ENCODE results near the gene ADGB.
A peak's percentile ranks its signal among the peaks of the same experiment; 100 is the strongest.

ADGB gene

DNA sequence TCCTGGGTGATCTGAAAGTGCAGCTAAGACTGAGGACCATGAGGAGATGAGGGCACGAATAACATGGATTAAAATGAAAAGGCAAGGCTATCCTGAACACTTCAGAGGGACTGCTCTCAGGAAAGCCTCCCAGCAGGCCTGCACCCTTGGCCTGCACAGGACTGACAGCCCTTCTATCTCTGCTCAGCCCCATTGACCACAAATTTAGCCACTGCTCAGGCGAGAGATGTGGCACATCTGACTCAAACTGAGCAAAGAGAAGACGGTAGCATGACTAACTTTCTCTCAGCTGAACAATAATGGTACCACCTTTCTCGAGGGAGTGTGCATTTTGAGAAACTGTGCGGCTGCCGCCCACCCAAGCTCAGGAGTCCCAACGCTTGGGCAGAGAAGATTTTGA is 257.5 kb downstream of the ADGB start:
- no peaks in the 10 kb centered on the region for H3K36me3 ChIP-seq (ENCODE audit: low read depth)
- ATAC-seq (ENCODE audit: low read depth) (no peak), DNase-seq (ENCODE audit: low spot score) (no peak)
- H3K9me3 ChIP-seq (ENCODE audit: severe bottlenecking), result no peaks in the 10 kb centered on the region
- no peak overlapping the region for H3K27ac ChIP-seq (ENCODE audit: poor library complexity, severe bottlenecking)
- H3K27me3 ChIP-seq (ENCODE audit: insufficient read depth, poor library complexity, severe bottlenecking), result no peaks in the 10 kb centered on the region
- H3K4me3 ChIP-seq (ENCODE audit: severe bottlenecking), result no peak overlapping the region
- no peaks in the 10 kb centered on the region for H3K4me1 ChIP-seq (ENCODE audit: insufficient read depth, poor library complexity, severe bottlenecking)
- no peak for TF ChIP-seq CTCF (IDR thresholded peaks at IDR 0.05; ENCODE audit: poor library complexity, severe bottlenecking)

DNA sequence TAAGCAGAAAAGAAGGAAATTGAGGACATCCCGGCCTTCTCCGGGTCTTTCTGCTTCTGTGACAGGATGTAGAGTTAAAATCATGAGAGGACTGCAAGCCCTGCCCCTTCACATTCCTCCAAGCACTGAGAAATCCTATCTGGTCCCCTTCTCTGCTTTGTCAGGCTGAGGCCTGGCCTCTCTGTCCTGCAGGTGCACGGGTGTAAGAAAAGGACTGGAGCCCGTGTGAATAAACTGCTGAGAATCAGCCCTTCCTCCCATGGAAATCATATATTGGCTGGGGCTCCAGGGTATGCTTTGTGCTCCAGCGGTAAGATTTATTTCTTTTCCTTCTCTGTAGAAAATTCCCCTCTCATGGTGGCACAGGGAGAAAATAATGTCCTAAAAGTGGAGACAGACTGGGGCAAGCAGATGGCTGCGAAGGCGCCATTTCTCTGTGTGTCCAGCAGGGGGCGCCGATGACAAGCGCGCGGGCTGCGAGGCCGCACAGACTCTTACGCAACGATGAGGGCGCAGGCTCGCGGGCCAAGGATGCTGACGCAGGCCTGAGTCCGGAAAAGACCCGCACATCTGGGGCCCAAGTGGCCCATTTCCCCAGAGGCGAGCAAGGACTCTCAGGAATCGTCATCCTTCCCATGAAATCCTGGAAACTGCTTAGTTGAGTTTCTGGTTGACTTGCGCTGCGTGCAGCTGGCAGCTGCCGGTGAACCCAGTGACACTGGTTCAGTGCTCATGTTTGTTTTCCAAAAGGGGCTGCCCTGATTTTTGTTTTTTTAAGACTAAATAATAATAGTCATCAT is 258.6 kb downstream of the ADGB start:
- no peak overlapping the region for H3K27ac ChIP-seq (ENCODE audit: poor library complexity, severe bottlenecking)
- no peaks in the 10 kb centered on the region for H3K9me3 ChIP-seq (ENCODE audit: severe bottlenecking)
- DNase-seq (ENCODE audit: low spot score), result no peak
- no peaks in the 10 kb centered on the region for H3K36me3 ChIP-seq (ENCODE audit: low read depth)
- peak; percentile 98 for TF ChIP-seq CTCF (IDR thresholded peaks at IDR 0.05; ENCODE audit: poor library complexity, severe bottlenecking)
- H3K4me3 ChIP-seq (ENCODE audit: severe bottlenecking), result no peak overlapping the region
- H3K27me3 ChIP-seq (ENCODE audit: insufficient read depth, poor library complexity, severe bottlenecking), result no peaks in the 10 kb centered on the region
- peak; percentile 82 for ATAC-seq (ENCODE audit: low read depth)
- no peaks in the 10 kb centered on the region for H3K4me1 ChIP-seq (ENCODE audit: insufficient read depth, poor library complexity, severe bottlenecking)

- no peak for DNase-seq (ENCODE audit: low spot score)
- H3K27ac ChIP-seq (ENCODE audit: poor library complexity, severe bottlenecking), result no peak overlapping the region
- no peaks in the 10 kb centered on the region for H3K4me1 ChIP-seq (ENCODE audit: insufficient read depth, poor library complexity, severe bottlenecking)
- no peaks in the 10 kb centered on the region for H3K9me3 ChIP-seq (ENCODE audit: severe bottlenecking)
- no peak overlapping the region for H3K4me3 ChIP-seq (ENCODE audit: severe bottlenecking)
- TF ChIP-seq CTCF (IDR thresholded peaks at IDR 0.05; ENCODE audit: poor library complexity, severe bottlenecking), result no peak
- H3K36me3 ChIP-seq (ENCODE audit: low read depth), result no peaks in the 10 kb centered on the region
- H3K27me3 ChIP-seq (ENCODE audit: insufficient read depth, poor library complexity, severe bottlenecking), result no peaks in the 10 kb centered on the region
- peak; percentile 25; the same call in 1 of the 3 replicates for ATAC-seq (ENCODE audit: low read depth)
Measured at GRCh38 chr6:146857980-146858347, 259.2 kb downstream of the ADGB start.

- Histone ChIP-seq H3K27ac (ENCODE audit: poor library complexity, severe bottlenecking) (no peak overlapping the region), H3K27me3 (ENCODE audit: insufficient read depth, poor library complexity, severe bottlenecking) (no peaks in the 10 kb centered on the region), H3K4me1 (ENCODE audit: insufficient read depth, poor library complexity, severe bottlenecking) (no peaks in the 10 kb centered on the region), H3K9me3 (ENCODE audit: severe bottlenecking) (no peaks in the 10 kb centered on the region), H3K4me3 (ENCODE audit: severe bottlenecking) (no peak overlapping the region), H3K36me3 (ENCODE audit: low read depth) (no peaks in the 10 kb centered on the region)
- no peak for TF ChIP-seq CTCF (IDR thresholded peaks at IDR 0.05; ENCODE audit: poor library complexity, severe bottlenecking)
- DNase-seq (ENCODE audit: low spot score) (no peak), ATAC-seq (ENCODE audit: low read depth) (no peak)
Measured at GRCh38 chr6:146859206-146859605, 260.4 kb downstream of the ADGB start.

GRCh38 chr6:146859795-146860495 is 261.2 kb downstream of the ADGB start:
- DNase-seq (ENCODE audit: low spot score) (no peak), ATAC-seq (ENCODE audit: low read depth) (no peak)
- no peaks in the 10 kb centered on the region for H3K27me3 ChIP-seq (ENCODE audit: insufficient read depth, poor library complexity, severe bottlenecking)
- H3K4me3 ChIP-seq (ENCODE audit: severe bottlenecking), result no peak overlapping the region
- no peaks in the 10 kb centered on the region for H3K9me3 ChIP-seq (ENCODE audit: severe bottlenecking)
- H3K27ac ChIP-seq (ENCODE audit: poor library complexity, severe bottlenecking), result no peak overlapping the region
- no peak for TF ChIP-seq CTCF (IDR thresholded peaks at IDR 0.05; ENCODE audit: poor library complexity, severe bottlenecking)
- H3K36me3 ChIP-seq (ENCODE audit: low read depth), result no peaks in the 10 kb centered on the region
- H3K4me1 ChIP-seq (ENCODE audit: insufficient read depth, poor library complexity, severe bottlenecking), result no peaks in the 10 kb centered on the region

Measured in RWPE2 (cell line).